AG04450 (cell line): ENCODE results near the gene HAGHL. TPM values are rescaled to one million over a fixed set of nuclear protein-coding genes. Genes with fewer than 3 reads are reported as not detected.
A peak's percentile ranks its signal among the peaks of the same experiment; 100 is the strongest.

Experiments
- CTCF ChIA-PET: fragments of 300-600, 350-600 bp; formaldehyde crosslinking; extraction: SDS; loops from one replicate; lab custom pipeline; 2022; ENCODE audit warnings: antibody characterized with exemption, inconsistent platforms; lab: Charles Lee
- POLR2A ChIA-PET: fragments of 350-600 bp; formaldehyde crosslinking; extraction: SDS; loops from one replicate; lab custom pipeline; 2021; ENCODE audit warnings: antibody characterized with exemption, inconsistent platforms; lab: Yijun Ruan, JAX
- DNase-seq: peaks from one replicate; pipeline ENCODE4 v3.0.0-alpha.2; 2011; ENCODE audit warnings: low read depth, low spot score
- H3K27ac ChIP-seq: one replicate; pipeline ENCODE4 v1.5.1; 2012; ENCODE audit warnings: low read depth, low read length, control low read depth
- H3K27me3 ChIP-seq: one replicate; pipeline ENCODE4 v1.6.0; 2012; ENCODE audit warnings: low read length; ENCODE audit not compliant: control insufficient read depth, insufficient read depth
- H3K4me3 ChIP-seq: 2 replicates; pipeline ENCODE4 v1.5.1; 2011; ENCODE audit warnings: mild to moderate bottlenecking, low read depth, low read length, control low read depth
- H3K9me3 ChIP-seq: 2 replicates; pipeline ENCODE4 v1.5.1; 2012; ENCODE audit warnings: low read length; ENCODE audit not compliant: control insufficient read depth, insufficient read depth
- polyA plus RNA-seq: library from polyadenylated mRNA; depleted of rRNA; stranded (reverse); fragments of >200 nt; gene quantifications from 2 replicates; pipeline ENCODE4 v1.2.3, GENCODE V29; 2011
- TF ChIP-seq, protein P1 (sequence below): IDR thresholded peaks from 2 replicates; pipeline ENCODE4 v1.5.1; 2011; ENCODE audit warnings: low read depth, low read length, control low read depth, inconsistent platforms

Gene HAGHL
- polyA plus RNA-seq, 1 experiment: 4.2 TPM

DNA sequence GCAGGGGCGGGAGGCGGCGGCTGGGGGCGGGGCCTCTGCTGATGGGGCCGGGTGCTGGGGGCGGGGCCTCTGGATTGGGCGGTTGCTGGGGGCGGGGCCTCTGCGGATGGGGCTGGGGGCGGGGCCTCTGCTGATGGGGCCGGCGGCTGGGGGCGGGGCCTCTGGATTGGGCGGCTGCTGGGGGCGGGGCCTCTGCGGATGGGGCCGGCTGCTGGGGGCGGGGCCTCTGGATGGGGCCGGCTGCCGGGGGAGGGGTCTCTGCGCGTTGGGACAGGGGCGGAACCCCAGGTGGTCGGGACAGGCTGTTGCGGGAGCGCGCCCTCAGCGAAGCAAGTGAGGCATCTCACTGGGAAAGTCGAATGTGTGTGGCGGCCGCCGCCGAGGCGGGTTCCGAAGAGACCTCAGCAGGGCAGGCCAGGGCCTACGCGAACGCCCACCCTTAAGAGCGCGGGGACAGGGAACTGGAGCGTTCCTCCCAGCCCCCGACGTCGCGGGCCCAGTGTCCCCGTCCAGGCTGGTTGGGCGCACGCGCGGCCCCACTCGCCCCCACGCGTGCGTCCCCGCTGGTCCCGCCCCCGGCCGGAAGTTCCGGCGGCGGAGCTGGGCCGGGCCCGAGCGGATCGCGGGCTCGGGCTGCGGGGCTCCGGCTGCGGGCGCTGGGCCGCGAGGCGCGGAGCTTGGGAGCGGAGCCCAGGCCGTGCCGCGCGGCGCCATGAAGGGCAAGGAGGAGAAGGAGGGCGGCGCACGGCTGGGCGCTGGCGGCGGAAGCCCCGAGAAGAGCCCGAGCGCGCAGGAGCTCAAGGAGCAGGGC lies 46.9 kb upstream of the HAGHL start, which contains the start of gene STUB1:
STUB1 (plus strand) TSS at position 597 of the 811 bp plus-strand sequence; CDS start at position 713, 116 bp downstream.
- H3K9me3 ChIP-seq: peaks cover 10% of the 10 kb centered on the region; the same call in 1 of the 2 replicates
- POLR2A ChIA-PET: interaction anchor here (0.8 to 1.6 kb wide), 3 partner anchors 10 to 13 kb away, joined by 4 to 10 read pairs (median 4); partner anchors contain the start of gene WDR24
- peak; percentile 54 for DNase-seq
- TF ChIP-seq, protein P1, sequence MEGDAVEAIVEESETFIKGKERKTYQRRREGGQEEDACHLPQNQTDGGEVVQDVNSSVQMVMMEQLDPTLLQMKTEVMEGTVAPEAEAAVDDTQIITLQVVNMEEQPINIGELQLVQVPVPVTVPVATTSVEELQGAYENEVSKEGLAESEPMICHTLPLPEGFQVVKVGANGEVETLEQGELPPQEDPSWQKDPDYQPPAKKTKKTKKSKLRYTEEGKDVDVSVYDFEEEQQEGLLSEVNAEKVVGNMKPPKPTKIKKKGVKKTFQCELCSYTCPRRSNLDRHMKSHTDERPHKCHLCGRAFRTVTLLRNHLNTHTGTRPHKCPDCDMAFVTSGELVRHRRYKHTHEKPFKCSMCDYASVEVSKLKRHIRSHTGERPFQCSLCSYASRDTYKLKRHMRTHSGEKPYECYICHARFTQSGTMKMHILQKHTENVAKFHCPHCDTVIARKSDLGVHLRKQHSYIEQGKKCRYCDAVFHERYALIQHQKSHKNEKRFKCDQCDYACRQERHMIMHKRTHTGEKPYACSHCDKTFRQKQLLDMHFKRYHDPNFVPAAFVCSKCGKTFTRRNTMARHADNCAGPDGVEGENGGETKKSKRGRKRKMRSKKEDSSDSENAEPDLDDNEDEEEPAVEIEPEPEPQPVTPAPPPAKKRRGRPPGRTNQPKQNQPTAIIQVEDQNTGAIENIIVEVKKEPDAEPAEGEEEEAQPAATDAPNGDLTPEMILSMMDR: no peak
- H3K4me3 ChIP-seq: peak within 1 kb of the TSS; percentile 73
- CTCF ChIA-PET: no interaction called here
- H3K27me3 ChIP-seq: no peaks in the 10 kb centered on the region
- H3K27ac ChIP-seq: peak within 1 kb of the TSS; percentile 82

DNA sequence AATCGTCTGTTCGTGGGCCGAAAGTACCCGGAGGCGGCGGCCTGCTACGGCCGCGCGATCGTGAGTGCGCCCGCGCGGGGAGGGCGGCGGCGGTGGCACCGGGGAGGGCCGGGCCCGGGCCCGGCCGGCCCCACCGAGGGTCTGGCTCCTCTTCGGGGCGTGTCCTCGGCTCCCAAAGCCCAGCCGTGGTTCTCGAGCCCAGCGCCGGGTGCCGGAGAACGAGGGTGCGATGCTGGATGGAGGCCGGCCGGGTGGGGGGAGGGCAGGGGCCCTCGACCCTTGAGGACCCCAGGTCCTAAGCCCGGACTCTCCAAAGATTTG lies 46.3 kb upstream of the HAGHL start:
- DNase-seq: no peak
- peak overlapping the region; percentile 31 for H3K27ac ChIP-seq
- POLR2A ChIA-PET: interaction anchor here (0.8 to 1.6 kb wide), 3 partner anchors 9 to 14 kb away, joined by 4 to 10 read pairs (median 4); partner anchors contain the start of gene WDR24
- no peaks in the 10 kb centered on the region for H3K27me3 ChIP-seq
- TF ChIP-seq, protein P1: no peak
- H3K9me3 ChIP-seq: peaks cover 15% of the 10 kb centered on the region; the same call in 1 of the 2 replicates
- CTCF ChIA-PET: no interaction called here
- H3K4me3 ChIP-seq: peak overlapping the region; percentile 73

DNA sequence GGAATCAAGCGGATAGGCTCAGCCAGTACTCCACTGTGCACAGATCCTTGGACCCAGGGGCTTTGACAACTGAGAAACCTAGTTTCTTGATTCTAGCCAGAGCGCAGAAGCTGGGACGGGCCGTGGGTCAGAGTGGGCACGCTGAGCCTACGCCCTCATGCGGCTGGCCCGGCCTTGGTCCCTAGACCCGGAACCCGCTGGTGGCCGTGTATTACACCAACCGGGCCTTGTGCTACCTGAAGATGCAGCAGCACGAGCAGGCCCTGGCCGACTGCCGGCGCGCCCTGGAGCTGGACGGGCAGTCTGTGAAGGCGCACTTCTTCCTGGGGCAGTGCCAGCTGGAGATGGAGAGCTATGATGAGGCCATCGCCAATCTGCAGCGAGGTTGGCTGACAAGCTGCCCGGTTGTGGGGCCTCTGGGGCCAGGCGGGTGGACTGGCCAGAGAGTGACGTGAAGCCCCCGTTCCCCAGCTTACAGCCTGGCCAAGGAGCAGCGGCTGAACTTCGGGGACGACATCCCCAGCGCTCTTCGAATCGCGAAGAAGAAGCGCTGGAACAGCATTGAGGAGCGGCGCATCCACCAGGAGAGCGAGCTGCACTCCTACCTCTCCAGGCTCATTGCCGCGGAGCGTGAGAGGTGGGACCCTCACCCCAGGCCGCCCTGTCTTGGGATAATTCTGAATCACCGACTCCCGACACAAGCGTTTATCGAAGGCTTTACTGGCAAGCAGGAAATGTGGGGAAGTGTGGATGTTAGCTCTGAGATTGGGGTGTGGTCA lies 45.8 kb upstream of the HAGHL start:
- POLR2A ChIA-PET: interaction anchor here (0.8 to 1.6 kb wide), 3 partner anchors 9 to 14 kb away, joined by 4 to 10 read pairs (median 4); partner anchors contain the start of gene WDR24
- Histone ChIP-seq H3K4me3 (peak overlapping the region; percentile 73), H3K9me3 (peaks cover 16% of the 10 kb centered on the region; the same call in 1 of the 2 replicates), H3K27me3 (no peaks in the 10 kb centered on the region), H3K27ac (peak overlapping the region; percentile 31)
- TF ChIP-seq, protein P1: no peak
- CTCF ChIA-PET: interaction anchor here (1.3 kb wide), 1 partner anchor 14 kb away, joined by 5 read pairs; the partner anchor contains the start of gene RHOT2
- DNase-seq: no peak

DNA sequence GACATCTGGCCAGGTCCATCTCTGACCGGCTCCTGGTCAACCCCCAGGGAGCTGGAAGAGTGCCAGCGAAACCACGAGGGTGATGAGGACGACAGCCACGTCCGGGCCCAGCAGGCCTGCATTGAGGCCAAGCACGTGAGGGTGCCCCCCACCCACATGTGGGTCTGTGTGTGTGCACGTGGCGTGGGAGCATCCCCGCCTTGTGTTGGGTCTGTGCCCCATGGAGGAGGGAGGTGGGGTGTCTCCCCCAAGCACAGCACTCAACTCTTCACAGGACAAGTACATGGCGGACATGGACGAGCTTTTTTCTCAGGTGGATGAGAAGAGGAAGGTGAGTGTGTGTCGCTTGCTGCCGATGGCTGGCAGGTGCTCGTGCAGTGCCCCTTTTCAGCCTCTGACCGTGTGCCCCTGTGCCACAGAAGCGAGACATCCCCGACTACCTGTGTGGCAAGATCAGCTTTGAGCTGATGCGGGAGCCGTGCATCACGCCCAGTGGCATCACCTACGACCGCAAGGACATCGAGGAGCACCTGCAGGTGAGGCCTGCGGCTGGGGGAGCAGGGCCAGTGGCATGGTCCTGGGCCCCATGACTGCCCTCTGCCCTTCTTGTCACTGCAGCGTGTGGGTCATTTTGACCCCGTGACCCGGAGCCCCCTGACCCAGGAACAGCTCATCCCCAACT lies 45.0 kb upstream of the HAGHL start:
- DNase-seq: no peak
- POLR2A ChIA-PET: no interaction called here
- Histone ChIP-seq H3K9me3 (peaks cover 16% of the 10 kb centered on the region; the same call in 1 of the 2 replicates), H3K27me3 (no peaks in the 10 kb centered on the region), H3K27ac (no peak overlapping the region), H3K4me3 (peak overlapping the region; percentile 73)
- CTCF ChIA-PET: interaction anchor here (1.3 kb wide), 1 partner anchor 14 kb away, joined by 5 read pairs; the partner anchor contains the start of gene RHOT2
- TF ChIP-seq, protein P1: no peak
